NCI-H1930 (cell line): Measurements from ENCODE around the gene SUMO3.
"Not testable (repeated sequence)": the region's sequence is repeated elsewhere in the genome, so short reads cannot be mapped to it uniquely, and the experiment has no call there.

ENCODE experiments used
- DNase-seq, 2 experiments: peaks; one replicate each; lab custom pipeline; 2025; lab: John Stamatoyannopoulos, UW

SUMO3 gene

DNA sequence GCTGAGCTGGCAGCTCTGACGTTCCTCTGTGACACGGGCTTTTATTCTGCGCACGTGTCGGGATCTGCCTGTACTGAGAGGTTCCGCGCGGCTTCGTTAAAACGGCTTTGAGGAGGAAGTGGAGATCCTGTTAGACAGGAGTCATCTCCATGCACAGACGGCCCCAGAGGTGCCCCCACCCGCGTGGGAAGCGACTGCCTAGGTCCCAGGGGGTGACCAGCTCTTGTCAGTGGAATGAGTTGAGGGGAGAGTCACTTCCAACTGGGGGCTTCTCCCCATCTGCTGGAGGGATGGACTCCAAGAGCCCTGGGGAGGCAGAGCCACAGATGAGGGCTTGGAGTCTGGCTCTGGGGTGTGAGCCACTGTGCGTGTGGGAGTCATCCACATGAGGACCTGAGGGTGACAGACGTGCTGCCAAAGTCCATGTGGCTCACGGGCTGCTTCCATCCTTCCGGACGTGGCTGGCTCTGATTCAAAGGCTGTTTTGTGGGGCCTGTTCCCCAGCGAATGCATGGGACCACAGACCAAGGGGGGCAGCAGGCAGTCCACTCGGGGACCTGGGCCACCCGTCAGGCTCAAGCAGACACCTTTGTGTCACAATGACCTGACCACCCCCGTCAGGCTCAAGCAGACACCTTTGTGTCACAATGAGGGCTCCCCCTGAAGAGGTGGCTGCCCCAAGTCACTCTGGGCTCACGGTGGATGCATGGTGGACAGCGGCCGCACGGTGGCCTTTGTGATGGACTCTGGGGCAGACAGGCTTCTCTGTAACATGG lies 28.8 kb upstream of the SUMO3 start:
- DNase-seq = no peak

DNA sequence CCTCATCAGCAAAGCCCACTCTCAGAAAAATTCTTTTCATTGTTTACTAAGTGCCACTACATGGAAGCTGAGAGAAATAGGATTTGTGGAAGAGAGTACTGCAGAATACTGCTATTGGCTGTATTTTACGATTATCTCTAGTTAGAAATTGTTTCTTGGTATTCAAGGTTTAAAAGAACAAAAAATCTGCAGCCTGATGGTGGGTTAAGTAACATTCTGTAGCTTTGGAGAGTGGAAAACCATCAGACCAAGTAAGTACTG lies 28.3 kb upstream of the SUMO3 start:
- DNase-seq = no peak

DNA sequence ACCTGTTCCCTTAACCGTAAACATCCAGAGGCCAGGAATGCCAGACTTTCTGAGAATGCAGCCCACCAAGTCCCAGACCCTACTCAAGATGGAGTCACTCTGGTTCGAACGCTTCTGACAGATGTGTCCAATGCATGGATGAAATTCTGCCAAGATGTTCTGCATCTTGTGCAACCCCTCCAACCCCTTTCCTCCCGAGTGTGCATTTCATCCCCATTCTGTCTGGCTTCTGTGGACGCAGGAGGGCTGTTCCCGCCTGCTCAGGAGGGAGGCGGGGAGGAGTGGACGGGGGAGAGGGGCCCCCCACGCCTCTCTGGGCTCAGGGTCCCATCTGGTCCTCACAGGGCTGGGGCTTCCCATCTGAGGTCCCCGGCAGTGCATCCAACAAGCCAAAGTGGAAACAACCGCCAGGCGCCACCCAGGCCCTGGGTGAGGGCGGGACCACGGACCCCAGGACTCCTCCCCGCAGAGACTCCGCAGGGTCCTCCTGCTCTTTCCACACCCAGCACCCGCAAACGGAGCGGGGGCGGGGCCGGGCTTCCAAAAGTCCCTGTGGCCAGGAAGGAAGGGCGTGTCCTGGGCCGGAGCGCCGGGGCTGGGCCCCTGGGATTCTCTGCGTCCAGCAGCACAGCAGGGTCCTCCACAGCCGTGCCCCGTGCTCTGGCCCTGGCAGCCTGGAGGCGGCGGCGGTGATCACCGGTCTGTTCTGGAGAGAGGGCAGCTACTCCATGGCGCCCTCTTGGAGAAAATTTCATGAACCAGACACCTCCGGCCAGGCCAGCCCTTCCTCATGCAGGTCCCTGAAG lies 27.8 kb upstream of the SUMO3 start:
- no peak for DNase-seq

DNA sequence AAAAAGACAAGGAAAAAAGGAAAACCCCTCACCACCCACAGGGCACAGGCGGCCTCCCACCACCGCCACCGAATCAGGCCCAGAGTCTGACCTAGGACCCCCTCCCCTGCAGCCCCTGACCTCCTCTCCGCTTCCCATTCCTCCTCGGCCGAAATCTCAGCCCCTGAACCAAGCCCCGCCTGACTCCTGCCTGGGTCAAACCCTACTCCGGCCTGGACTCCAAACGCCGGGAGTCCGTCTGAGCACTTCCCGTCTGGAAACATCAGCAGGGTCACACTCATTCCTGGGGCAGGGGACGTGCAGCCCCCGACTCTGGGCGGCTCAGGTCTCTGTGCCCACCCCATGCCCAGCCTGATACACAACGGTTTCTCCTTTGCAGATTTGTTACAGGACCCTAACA lies 26.4 kb upstream of the SUMO3 start:
- no peak for DNase-seq

DNA sequence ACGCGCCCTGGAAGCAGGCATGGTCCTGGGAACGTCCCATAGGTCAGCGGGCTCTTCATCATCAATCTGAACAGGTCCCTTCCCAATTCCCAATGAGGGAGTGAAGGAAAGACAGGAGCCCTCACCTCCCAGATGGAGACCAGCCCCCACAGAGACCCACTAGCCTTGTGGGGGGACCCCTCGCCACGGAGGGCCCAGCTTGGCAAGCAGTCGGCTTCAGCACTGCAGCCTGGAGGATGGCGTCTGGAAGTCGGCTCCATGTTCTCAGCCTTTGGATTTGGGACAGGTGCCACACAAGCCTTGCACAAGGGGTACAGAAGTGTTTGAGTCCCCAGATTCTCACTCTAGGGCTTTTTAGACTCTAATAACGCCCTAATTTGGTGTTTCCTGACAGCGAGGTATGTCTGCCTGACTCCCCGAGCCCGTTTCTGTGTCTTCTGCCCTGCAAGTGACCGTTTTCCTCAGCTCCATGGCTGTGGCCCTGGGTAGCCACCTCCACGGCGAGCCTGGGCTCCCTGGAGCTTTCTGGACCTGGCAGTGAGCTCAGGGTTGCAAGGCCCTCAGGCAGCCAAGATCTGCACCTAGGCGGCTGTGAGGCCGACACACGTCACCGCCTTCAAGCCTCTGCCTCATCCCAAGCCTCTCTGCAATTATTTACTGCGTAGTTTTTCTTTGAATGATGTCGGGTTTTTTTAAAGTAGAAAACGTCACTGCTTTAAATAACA lies 25.0 kb upstream of the SUMO3 start:
- DNase-seq = no peak

DNA sequence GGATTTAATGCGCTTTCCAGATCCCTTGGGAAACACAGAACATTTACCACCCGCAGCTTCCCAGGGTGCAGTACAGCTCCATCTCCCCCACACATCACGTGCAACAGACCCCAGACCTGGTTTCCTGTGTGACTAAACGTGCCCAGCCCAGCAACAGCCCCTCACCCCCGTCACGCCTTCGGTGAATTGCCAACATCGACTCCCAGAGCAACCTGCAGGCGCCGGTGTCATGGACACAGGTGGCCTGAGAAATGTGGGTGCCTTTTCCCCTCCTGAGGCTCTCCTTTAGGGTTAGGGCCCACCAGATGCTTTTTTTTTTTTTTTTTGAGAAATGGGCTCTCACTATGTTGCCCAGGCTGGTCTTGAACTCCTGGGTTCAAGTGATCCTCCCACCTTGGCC lies 24.2 kb upstream of the SUMO3 start:
- DNase-seq = no peak

DNA sequence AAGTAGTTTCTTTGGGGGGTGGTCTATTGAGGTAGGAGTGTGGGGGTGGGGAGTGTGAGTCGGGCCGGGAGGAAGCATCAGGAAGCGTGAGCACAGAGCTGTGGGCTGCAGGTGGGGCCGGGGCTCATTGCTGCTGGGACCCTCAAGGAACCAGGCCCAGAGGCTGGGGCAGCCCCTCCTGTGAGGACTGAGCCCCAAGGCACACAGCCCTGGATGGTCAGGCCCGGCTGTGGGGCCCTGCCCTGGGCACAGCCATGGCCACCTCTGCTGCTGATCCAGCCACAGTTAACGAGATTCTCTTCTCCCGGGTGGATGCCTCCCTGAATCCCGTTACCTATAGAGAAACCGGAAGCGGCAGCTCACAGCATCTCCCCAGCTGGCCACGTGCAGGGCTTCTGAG lies 22.9 kb upstream of the SUMO3 start:
- no peak for DNase-seq

DNA sequence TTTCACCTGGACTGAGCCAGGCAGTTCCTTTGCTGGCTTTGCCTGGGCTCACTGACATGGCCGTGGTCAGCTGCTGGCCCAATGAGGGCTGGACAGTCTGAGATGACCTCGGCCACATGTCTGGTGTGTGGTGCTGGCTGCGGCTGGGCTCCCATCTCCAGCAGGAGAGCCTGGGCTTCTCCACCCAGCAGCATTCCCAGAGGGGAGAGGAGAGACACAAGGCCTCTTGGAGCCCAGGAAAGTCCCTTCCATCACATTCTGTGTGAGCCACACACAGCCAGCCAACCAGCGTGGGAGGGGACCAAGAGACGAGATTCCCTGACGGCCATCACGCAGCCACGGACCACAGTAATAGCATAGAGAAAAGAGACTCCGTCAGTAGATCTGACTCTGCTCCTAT lies 21.1 kb upstream of the SUMO3 start:
- no peak for DNase-seq

DNA sequence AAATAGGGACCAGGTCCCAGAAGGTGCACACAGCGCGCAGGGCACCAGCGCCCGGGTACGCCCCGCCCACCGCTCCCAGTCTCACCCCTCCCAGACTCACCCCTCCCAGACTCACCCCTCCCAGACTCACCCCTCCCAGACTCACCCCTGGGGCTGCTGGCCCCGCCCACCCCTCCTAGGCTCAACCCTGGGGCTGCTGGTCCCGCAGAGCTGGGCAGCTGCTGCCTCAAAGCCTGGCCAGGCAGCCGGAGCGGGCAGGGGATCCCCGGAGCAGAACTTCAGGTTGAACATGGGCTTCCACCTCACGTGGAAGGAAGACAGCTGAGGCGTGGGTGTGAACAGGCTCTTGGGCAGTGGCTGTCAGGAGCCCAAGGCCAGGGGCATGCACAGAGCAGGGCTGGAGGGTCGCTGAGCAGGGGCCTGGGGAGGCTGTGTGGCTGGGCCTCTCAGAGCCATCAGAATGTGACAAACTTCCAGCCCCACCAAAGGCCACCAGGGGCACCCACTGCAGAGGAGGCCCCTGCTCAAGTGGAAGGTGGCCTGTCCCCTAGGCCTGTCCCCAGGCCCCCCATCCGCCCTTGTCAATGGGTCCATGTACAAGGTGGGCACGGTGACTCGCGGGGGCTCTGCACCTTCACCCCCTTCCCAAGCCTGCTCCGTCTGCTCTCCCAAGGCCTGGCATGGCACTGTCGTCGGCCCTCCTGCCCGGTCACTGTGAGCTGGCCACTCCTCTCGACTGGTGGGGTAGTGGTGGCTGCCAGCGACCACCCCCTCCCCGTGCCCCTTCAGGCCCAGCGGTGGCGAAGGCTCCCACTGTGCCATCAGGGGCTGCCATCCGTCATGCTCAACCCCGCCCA lies 20.4 kb upstream of the SUMO3 start:
- no peak for DNase-seq

DNA sequence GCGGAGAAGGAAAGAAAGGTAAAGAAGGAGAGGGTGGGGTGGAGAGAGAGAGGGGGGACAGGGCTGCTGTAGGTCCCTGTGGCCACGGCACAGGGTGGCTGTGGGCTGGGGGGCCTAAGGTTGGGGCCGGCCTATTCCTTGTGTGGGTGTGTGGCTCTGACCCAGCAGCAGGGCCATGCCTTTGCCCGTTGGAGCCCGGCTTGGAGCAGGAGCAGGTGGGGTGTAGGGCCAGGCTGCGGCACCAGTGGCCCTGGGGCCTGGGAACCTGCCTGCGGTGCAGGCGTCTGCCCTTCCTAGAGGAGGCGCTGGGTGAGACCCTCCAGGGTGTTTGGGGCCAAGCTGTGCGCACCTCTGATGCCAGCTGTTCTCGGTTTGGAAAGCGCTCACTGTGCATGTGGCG lies 19.7 kb upstream of the SUMO3 start:
- DNase-seq = no peak

DNA sequence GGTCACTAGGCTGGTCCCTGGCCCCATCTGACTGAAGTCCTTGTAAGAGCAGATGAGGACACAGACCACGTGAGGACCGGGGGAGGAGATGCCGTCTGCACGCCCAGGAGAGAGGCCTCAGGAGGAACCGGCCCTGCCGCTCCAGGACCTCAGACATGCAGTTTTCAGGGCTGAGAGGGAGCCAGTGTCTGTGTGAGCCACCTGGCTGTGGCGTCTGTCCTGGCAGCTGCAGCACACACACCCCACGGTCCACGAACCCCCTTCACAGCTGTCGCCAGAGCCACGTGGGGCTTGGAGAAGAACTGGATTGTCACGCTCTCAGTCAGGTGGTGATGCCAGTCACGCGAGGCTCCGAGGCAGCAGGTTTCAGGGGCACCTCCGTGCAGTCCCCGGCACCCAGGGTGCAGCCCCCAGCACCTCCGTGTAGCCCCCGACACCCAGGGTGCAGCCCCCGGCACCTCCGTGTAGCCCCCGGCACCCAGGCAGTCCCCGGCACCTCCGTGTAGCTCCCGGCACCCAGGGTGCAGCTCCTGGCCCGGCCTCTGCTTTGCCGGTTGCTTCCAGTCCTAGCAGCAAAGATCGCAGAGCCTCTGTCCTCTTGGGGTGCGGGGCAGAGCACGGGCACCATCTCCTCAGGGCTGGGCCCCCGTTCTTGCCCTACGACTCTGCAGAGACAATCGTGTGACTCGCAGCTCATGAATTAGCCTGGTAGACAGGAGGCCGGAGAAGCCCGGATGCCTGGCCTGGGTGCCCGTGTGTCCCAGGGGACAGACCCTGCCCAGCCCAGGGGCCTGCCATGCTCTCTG lies 19.0 kb upstream of the SUMO3 start:
- no peak for DNase-seq

DNA sequence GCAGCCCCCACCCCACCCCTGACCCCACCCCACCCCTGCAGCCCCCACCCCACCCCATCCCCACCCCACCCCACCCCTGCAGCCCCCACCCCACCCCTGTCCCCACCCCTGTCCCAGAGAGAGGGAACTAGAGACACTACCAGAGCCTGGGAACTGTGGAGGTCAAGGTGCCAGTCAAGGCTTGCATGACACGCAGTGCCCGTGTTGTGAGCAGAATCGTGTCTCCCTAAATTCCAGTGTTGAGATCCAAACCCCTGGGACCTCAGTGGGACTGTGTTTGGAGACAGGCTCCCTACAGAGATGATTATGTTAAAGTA lies 18.4 kb upstream of the SUMO3 start:
- DNase-seq = no peak

DNA sequence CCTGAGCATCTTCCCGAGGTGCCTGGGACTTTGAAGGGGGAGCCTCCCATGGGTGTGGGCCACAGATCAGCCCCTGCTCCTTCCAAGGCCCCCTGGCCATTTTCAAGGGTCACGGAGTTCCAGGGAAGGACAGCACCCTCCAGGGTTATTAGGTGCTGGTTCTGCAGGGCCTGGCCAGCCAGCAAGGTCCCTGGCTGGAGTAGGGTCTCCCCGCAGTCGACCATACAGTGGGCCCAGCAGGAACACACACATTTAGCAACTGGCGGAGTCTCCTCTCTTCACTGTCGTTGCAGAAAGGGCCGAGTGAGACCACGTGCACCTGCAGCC lies 17.7 kb upstream of the SUMO3 start:
- no peak for DNase-seq

DNA sequence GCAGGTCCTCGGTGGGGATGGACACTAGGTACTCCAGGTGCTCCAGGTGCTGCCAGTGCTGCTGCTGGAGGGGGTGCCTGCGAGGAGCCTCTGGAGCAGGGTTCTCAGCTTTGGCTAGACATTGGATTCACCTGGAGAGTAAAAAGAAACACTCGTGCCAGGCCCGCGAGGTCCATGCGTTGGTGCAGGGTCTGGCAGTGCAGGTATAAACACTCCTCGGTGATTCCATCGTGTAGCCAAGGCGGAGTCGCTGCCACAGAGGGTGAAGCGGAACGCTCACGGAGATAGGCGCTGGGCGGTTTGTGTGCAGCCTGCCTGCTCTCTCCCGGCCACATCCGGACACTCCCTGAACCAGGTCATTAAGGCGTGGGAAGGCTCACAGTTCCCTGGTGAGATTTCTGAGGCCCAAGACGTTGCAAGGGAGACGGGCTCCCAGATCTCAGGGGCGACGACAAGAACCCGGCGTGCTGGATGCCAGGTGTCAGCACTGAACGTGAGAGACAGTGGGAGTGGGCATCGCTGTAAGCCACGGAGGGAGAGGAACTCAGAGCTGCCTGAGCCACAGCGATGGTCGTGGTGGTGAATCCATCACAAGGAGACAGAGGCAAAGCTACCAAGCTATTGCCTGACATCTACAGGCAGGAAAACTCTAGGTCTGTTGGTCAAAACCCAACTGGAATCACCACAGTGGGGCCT lies 17.2 kb upstream of the SUMO3 start:
- DNase-seq = no peak

DNA sequence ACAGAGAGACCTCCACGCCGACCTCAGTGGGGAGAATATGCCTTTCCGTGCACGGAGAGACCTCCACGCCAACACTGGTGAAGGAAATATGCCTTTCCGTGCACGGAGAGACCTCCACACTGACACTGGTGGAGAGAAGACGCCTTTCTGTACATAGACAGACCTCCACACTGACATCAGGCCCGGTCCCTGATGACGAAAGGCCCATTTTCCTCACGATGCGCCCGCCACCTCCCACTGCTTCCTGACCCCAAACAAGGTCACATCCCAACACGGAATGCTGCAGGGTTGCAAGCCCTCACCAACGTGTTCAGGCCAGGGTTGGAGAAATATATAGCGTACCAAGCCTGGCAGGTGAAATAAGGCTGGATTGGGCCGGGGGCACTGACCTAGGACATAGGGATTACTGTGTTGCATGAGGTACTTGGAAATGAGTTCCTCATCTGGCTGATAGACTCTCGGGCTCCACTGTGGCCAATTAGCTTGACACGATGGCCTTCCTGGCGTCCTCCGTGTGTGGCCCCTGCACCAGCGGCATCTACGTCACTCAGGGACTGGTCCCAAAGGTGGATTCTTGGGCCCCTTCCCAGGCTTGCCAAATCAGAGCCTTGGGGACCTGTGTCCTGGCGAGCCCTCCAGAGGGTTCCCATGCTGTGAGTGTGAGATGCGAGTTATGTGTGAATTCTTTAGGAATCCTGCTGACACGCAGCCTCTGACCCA lies 16.5 kb upstream of the SUMO3 start:
- no peak for DNase-seq

DNA sequence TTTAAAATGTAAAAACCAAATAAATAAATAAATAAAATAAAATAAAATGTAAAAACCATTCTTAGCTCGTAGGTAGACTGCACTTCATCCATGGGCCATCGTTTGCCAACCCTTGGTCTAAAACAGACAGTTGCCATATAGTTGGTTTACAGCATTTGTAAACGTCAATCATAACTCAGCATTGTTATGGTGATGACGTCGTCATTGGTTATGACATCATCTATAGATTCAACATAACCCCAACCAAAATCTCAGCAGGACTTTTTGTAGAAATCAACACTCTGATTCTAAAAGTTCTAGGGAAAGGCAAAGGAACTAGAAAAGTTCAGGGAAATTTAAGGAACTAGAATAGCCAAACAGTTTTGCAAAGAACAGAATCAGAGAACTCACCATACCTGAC lies 15.8 kb upstream of the SUMO3 start:
- no peak for DNase-seq

DNA sequence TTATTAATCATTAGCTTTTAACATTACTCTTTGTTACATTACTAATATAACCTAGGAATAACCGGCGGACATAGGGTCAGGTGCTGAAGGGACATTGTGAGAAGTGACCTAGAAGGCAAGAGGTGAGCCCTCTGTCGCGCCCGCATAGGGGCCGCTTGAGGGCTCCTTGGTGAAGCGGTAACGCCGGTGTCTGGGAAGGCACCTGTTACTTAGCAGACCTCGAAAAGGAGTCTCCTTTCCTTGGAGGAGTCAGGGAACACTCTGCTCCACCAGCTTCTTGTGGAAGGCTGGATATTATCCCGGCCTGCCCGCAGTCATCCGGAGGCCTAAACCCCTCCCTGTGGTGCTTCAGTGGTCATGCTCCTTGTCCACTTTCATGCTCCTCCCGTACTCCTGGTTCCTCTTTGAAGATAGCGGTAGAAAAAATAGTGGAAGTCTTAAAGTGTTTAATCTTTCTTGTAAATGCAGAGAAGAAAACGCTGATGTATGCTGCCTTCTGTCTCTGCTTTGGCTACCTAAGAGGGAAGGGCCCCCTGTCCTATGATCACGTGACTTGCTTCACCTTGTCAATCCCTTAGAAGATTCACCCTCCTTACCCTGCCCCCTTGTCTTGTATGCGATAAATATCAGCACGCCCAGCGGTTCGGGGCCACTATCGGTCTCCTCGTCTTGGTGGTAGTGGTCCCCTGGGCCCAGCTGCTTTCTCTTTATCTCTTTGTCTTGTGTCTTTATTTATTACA lies 14.8 kb upstream of the SUMO3 start:
- not testable (repeated sequence) for DNase-seq

DNA sequence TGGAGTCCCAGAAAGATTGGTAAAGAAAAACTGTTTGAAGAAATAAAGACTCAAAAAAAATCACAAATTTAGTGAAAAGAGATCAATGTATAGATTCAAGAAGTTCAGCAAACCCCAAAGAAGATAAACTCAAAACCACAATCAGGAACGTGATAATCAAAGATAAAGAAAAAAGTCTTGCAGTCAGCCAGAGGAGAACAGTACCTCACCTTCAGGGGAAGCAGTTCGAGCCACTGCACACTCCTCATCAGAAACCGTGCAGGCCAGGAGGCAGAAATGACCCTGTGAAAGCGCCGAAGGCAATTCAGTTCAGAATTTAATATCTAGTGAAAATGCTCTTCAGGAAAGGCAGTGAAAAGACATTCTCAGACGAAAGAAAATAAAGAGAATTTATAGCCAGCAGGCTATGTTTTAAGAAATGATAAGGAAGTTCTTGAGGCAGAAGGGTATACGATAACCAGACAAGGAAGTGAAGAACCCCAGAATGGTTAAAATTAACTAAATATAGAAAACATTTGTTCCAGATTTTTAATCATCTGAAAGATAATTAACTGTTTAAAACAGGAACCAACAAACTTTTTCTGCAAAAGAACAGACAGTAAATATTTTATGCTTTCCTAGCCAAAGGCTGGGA lies 13.5 kb upstream of the SUMO3 start:
- DNase-seq = no peak

DNA sequence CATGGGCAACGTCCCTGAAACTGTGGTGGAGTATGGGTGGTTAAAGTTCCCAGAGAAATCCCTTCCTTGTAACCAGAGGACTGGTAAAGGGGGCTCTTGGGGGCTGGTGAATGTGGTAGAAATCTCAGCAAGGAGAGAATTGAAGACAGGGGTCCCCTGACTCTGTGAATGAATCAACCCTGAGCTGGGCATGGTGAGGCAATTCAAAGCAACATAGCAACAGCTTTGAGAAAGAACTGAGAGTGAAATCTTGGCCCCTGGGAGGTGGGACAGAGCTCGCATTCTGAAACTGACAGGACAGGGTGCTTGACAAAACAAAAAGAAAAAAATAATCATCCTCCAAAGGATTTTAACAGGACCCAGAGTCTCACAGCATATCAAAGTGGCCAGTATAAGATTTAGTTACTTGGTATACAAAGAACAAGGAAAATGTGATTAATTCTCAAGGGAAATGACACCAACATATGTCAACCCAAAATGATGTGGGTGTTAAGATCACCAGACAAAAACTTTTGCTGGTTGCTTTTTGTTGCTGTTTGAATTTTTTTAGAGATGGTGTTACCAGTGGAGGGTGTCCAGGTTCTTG lies 11.7 kb upstream of the SUMO3 start:
- no peak for DNase-seq
